Upper lobe of left lung (tissue), 4 donors: Measurements from ENCODE around the gene BIRC6.

Experiments used
- CTCF ChIP-seq, 6 experiments: fragments of 450-650 bp in 4 of 6; fragments of 200-600 bp in 2 of 6; sonication (generic) in 2 of 6; IDR thresholded peaks; one replicate each; pipeline ENCODE4 v1.5.1; 2016 to 2019; ENCODE audit warnings: antibody characterized with exemption in 6 of 6
- POLR2A ChIP-seq, 4 donors: fragments of 450-650 bp; IDR thresholded peaks; one replicate each; pipeline ENCODE4 v1.5.1; 2016 to 2017; ENCODE audit warnings: antibody characterized with exemption in 4 of 4, mild to moderate bottlenecking in 2 of 4

DNA sequence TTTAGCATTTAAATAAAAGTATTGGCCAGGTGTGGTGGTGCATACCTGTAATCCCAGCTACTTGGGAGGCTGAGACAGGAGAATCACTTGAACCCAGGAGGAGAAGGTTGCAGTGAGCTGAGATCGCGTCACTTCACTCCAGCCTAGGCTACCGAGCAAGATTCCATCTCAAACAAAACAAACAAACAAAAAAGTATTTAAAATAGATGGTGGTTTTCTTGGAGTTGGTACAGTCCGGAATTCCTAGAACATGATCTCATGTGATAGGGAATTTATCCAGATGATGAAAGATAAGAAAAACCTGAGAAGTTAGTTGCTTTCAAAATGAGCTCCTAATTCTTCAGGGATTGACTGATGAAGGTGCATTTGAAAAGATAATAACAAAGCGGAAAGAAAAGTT, 62.0 kb downstream of the BIRC6 start:
- TF ChIP-seq CTCF (IDR thresholded peaks at IDR 0.05) (no peak), POLR2A (IDR thresholded peaks at IDR 0.05) (no peak)
